HG03196 (cell line): ENCODE data around the gene THEMIS.

Experiments used
- ATAC-seq: cut with Tn5 transposase; IDR thresholded peaks from one replicate; pipeline ENCODE4 v1.9.1; 2021; ENCODE audit not compliant: unreplicated experiment

THEMIS gene

DNA sequence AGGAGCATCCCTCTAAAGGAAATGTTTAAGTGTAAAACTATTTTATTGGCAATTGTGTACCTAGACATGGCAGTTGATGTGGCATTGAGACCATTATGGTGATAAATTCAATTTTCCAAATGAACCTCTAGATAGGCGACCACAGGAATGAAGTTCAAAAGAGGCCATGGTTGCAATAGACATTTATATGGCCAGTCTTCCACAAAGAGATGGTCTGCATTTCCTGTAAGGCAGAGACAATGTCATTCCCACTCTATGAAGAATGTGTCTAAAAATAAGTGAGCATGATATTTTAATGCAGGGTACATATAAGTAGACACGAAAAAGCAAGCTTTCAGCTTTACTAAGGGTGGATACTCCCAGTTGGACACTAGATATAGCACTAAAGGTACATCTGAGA lies 40.9 kb downstream of the THEMIS start:
- ATAC-seq, result no peak

DNA sequence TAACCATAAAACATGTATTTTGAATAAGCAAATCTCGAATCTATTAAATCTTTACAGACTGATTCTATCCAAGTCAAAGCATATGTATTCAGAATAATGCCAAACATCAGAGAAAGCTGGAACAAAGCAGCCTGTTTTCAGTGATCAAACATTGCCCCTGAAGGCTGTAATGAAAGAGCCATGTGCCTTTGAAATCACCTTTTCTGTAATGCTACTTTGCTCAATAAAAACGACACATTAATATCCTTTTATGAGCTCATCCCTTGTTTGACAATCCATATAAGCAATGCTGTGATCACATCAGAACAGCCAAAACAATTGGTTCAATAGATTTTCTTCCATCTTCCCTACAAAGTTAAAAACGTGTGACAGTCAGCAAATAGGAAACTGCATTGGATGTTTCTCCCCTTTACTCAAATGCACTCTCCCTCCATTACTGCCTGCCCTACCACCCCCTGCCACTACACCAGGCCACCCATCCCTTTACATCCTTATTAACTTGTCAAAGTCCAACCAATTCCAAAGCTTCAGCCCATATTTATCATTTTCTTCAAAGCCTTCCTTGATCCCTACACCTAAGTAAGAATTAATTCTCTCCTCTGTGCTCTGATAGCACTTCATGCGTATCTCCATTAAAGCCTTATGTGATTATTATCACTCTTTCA lies 42.0 kb downstream of the THEMIS start:
- ATAC-seq, result no peak

DNA sequence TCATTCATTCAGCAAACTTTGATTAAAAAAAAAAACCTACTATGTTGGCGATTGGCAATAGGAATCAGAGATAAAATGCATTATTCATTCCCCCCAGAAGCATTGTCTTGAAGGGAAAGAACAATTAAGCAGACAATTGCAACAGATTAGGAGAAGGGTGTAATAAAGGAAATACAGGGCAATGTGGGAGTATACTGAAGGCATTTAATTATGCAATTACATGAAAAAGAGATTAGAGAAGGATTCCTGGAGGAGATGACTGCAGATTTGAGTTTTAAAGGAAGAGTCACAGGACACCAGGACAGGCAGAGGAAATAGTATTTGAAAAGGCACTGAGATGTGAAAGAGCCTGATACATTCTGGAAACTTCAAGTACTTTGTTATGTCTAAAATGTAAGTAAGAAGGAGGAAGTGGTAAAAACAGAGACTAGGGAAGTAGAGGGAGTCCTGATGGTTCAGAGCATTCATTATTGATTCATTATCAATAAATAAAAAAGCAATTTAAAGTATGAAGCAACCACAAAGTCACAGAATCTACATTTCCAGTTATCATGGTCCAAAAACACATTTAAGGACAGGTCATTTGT lies 43.7 kb downstream of the THEMIS start:
- no peak for ATAC-seq

GRCh38 chr6:127855542-127856159 lies 45.2 kb downstream of the THEMIS start:
- ATAC-seq, result no peak

GRCh38 chr6:127854009-127854408 lies 46.8 kb downstream of the THEMIS start:
- ATAC-seq, result no peak

DNA sequence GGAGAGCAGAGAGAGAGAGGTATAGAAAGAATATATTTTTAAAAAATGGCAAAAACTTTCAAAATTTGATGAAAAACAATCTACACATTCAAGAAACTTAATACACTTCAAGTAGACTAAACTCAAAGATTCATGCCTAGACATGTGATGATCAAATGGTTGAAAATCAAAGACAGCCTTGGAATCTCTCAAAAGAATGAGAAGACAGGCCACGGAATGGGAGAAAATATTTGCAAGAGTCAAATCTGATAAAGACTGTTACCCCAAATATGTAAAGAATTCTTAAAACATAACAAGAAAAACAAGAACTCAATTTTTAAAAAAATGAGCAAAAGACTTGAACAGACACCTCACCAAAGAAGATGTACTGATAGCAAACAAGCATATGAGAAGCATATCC lies 49.7 kb downstream of the THEMIS start:
- no peak for ATAC-seq

DNA sequence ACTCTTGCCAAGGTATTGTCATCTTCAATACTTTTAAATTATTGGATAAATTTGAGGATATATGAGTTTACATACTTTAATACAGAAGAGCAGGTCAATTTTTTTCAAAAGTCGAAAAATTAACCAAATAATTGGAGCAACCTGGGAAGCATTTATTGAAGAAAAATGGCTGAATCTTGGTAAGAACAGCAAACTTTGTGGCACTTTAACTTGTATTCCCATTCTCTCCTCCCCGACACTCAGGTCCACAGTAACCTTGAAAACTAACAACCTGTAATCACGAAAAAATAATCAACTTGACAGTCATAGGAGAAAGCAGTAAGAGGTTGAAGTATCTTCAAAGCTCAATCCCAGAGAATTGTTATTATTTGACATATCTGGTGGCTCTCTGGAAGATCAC lies 55.6 kb downstream of the THEMIS start:
- ATAC-seq, result no peak

DNA sequence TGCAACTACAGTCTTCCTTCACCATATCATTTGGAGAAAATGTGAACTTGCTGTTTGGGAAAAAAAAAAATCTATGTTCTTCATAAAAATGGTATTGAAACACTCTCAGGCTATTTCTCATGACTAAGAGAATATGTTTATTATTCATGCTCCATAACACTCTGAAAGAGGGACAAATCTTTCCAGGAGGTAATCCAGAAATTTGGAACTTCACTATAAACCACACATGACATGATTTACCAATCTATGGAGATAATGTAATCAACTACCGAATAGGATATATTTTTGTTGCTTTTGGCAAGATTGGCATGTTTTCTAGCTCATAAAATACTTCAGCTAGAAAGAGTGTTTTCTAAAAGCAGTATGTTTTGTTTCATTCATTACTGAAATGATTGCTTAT lies 56.3 kb downstream of the THEMIS start:
- no peak for ATAC-seq

DNA sequence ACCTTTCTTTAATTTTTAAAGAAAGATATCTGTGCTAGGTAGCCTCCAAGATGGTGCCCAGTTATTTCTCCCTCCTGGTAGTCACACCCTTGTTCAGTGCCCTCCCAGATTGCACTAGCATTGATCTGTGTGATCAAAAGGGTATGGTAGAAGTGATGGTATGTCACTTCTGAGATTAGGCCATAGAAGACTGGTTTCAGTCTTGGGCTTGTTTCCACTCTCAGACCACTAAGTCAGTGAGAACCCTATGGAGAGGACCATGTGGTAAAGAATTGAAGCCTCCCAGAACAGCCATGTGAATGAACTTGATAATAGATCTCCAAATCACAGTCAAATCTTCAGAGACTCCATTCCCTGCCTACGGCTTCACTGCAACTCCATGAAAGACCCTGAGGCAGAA lies 57.3 kb downstream of the THEMIS start:
- no peak for ATAC-seq

GRCh38 chr6:127842562-127842961 lies 58.3 kb downstream of the THEMIS start:
- no peak for ATAC-seq

DNA sequence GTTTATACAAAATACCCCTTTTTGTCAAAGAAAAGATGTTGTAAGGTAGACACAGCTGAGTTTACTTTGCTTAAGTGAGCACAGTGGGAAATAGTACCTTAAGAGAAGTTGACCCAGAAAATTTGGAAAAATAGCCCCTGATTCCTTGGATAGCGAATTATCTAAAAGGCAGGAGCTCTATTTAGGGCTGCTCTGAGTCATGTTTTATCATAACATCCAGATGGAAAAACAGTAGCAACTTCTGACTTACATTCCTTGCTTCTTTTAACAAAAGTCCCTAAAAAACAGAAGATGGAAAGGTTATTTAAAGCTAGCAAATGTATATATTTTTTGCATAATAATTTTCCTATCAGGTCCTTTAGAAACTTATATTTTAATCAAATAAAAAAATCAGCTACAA lies 59.0 kb downstream of the THEMIS start:
- no peak for ATAC-seq

DNA sequence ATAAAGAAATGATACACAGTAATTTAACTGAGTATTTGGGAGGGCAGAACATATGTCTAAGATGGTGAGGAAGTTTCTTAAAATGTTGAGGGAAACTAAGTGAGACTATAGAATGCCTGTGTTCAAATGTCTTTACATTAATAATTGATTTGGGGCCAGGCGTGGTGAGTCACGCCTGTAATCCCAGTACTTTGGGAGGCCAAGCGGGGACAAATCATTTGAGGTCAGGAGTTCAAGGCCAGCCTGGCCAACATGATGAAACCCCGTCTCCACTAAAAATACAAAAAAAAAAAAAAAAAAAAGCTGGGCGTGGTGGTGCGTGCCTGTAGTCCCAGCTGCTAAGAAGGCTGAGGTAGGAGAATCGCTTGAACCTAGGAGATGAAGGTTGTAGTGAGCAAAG lies 66.7 kb downstream of the THEMIS start:
- no peak for ATAC-seq

GRCh38 chr6:127833336-127833735 lies 67.5 kb downstream of the THEMIS start:
- ATAC-seq, result no peak

DNA sequence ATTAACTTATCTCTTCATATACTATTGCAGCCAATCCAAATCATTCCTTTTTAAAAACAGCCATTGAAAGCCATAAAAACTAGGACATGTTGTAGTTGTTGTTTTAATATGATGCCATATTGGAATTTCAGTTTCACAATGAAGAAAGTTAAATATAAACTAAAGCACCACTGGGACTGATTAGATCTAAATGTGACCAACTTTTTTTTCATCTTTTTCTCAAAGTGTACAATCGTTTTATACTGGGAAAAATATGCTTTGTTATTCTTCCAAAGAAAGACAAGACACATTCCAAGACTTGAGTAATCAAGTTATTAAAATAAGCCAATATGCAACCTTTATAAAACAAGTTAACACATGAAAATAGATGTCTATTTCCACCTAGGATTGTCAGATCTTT lies 68.5 kb downstream of the THEMIS start:
- ATAC-seq, result no peak

DNA sequence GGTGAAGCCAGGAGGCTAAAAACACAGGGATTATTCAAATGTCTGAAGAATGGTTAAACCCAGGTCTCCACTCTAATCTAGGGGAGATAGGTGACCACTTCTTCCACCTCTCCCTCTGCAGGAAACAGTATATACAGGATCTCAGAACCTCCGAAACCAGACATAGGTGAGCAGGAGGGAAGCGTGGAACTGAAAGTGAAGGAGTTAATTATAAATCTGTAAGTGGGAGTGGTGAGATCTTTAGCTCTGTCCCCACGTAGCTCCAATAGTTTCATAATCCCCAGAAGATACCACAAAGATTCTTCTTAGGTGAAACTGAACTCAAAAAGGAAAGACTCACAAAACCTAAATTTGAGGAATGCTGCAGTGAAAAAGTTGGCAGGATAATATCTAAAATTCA lies 76.8 kb downstream of the THEMIS start:
- ATAC-seq, result no peak

DNA sequence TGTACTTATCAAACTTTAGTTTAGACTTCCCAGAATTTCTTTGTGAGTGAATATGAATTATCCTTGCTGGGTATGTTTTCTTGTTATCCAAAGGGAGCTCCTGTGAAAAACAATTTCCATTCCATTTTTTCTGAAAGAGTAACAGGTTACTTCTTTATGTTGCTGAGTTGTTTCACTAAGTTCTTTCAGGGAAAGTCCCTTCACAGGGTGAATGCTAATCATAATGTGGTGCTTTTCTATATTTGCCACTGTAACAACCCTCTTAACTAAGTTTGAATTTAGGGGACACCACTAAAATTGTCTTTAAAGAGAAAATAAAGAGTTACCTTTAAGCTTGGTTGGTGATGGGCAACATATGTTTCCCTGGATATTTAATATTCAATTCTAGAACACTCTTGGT lies 79.4 kb downstream of the THEMIS start:
- ATAC-seq, result no peak

DNA sequence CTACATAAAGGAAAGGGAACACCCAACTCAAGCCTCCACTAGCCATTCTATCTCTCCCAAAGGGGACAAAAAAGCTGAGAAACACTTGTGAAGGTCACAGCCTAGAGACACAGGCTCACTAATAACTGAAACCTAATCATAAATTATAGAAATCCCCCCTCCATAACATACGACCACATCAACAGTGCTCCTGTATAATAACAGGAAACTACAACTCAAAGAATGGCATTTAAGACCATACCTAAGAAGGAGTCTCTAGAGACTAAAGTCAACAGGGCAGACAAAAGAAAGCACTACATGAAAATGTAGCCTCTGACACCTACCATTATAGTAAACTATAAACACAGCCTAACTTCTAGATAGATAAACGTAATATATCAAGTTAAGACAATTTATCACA lies 82.7 kb downstream of the THEMIS start:
- no peak for ATAC-seq

DNA sequence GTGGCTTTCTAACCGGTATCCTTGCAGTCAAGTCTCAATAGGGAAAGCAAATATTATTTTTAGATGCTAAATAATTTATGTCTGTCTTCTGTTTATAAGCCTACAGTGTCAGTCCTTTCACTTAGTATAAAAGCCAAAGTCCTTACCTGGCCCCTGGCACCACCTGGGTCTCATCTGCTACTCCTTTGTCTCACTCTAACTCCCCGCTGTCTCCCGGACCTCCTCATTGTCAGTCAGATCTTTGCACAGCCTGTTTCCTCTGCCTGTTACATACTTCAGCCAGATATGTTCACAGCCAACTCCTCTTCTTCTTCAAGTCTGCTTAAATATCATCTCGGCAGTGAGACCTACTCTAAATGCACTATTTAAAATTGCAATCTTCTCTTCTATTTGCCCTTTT lies 84.2 kb downstream of the THEMIS start:
- ATAC-seq, result no peak

DNA sequence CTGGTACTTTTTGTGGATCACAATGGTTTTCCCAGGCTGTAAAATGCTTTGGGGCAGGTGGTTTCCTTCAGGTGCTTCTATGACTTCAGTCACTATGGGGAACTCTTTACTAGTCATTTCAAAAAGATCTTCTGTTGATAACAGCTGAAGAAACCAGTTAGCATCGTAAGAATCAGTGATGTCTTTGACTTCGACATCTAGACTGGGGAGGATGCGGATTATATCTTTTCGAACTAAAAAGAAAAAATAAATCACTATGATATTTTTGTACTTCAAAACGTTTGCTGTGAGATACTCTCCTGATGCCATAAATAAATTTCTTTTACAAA lies 87.2 kb downstream of the THEMIS start:
- ATAC-seq, result no peak

GRCh38 chr6:127812985-127813698 lies 87.7 kb downstream of the THEMIS start:
- ATAC-seq, result no peak

- ATAC-seq, result no peak
These were observed 88.8 kb downstream of the THEMIS start for GRCh38 chr6:127811900-127812570.
